NCI-H2196 (cell line): ENCODE data around the gene KLF2.

Experiments
- DNase-seq: peaks from one replicate; lab custom pipeline; 2025; ENCODE audit not compliant: unreplicated experiment; lab: John Stamatoyannopoulos, UW

Gene KLF2

GRCh38 chr19:16306728-16307402 lies 17.8 kb upstream of the KLF2 start:
- DNase-seq, result no peak

DNA sequence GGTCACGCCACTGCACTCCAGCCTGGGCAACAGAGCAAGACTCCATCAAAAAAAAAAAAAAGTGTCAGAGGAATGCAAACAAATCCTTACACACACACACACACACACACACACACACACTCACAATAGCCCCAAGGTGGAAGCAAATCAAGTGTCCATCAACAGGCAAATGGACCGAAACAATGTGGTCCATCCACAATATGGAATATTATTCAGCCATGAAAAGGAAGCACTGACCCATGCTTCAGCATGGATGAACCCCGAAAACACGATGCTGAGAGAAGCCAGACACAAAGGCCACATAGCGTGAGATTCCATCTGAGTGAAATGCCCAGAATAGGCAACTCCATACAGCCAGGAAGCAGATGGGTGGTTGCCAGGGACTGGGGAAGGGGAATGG lies 16.5 kb upstream of the KLF2 start:
- no peak for DNase-seq

DNA sequence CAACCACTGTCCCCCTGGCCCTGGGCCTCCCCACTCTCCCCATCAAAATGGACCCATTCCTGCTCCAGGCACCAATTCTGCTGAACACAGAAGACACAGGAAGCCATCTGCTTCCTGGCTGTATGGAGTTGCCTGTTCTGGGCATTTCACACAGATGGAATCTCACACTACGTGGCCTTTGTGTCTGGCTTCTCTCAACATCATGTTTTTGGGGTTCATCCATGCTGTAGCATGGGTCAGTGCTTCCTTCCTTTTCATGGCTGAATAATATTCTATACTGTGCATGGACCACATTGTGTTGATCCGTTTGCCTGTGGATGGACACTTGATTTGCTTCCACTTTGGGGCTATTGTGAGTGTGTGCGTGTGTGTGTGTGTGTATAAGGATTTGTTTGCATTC lies 15.0 kb upstream of the KLF2 start:
- no peak for DNase-seq

- DNase-seq, result no peak
Measured at GRCh38 chr19:16315825-16316505, 8.7 kb upstream of the KLF2 start.

GRCh38 chr19:16316506-16316882 lies 8.1 kb upstream of the KLF2 start:
- DNase-seq, result no peak

DNA sequence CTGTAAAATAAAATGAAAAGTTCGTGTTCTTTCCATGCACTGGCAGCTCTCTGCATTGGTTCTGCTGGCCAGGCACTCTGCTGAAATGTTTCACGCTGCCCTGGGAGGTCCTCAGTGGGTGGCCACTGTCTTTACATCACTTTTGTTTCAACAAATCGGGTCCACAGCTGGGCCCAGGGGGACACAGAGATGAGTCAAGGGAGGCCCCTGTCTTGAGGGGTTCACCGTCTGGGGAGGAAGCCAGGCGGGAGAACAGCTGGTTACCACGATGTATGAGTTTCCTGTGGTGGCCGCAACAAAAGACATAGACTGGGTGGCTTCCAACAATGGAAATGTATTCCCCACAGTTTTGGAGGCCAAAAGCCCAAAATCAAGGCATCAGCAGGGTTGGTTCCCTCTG lies 5.1 kb upstream of the KLF2 start:
- DNase-seq, result no peak

GRCh38 chr19:16320987-16321386 lies 3.6 kb upstream of the KLF2 start:
- DNase-seq, result no peak

- peak; percentile 12 for DNase-seq
Measured at GRCh38 chr19:16325161-16325527, 518 bp downstream of the KLF2 start.

DNA sequence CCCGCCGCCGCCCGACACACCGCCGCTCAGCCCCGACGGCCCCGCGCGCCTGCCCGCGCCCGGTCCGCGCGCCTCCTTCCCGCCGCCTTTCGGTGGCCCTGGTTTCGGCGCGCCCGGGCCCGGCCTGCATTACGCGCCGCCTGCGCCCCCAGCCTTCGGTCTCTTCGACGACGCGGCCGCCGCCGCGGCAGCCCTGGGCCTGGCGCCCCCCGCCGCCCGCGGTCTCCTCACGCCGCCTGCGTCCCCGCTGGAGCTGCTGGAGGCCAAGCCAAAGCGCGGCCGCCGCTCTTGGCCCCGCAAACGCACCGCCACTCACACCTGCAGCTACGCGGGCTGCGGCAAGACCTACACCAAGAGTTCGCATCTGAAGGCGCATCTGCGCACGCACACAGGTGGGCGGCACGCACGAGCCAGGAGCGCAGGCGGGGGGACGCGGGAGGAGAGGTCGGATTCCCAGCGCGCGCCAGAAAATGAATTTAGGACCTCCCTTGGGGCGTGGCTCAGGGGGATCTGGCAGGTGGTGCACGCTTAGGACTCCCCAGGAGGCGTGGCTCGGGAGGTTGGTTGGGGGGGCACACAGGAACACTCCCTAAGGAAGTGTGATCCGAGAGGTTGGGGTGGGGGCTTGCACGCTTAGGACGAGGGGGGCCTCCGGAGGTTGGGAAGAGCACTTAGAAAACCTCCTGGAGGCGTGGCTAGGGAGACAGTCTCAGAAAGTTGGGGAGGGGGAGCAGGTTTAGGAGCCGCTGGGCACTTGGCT lies 1.2 kb downstream of the KLF2 start:
- no peak for DNase-seq

DNA sequence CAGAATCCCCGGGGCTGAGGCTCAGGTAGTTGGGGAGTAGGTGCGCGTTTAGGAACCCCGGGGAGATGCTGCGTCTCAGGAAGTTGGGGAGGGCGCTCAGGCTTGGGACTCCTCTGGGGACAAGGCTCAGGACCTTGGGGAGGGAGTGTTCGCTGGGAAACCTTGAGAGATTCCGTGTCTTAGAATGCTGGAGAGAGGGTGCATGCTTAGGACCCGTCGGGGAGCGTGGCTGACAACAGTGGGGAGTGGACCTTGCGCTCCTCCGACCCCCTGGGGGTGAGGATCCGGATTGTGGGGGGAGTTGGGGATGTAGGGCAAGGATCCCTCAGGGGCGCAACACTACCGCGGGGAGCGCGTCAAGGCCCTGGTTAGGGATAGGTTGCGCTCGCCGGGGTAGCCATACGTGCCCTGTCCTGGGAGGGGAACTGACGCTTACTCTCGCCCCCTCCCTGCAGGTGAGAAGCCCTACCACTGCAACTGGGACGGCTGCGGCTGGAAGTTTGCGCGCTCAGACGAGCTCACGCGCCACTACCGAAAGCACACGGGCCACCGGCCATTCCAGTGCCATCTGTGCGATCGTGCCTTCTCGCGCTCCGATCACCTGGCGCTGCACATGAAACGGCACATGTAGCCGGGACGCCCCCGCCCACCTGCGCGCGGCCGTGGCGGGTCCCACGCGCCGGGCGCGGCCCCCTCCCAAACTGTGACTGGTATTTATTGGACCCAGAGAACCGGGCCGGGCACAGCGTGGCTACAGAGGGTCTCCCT lies 2.0 kb downstream of the KLF2 start:
- no peak for DNase-seq

DNA sequence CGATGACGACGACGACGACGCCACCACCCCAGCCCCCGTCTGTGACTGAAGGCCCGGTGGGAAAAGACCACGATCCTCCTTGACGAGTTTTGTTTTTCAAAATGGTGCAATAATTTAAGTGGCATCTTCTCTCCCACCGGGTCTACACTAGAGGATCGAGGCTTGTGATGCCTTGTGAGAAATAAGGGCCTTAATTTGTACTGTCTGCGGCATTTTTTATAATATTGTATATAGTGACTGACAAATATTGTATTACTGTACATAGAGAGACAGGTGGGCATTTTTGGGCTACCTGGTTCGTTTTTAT lies 2.5 kb downstream of the KLF2 start:
- DNase-seq, result no peak

DNA sequence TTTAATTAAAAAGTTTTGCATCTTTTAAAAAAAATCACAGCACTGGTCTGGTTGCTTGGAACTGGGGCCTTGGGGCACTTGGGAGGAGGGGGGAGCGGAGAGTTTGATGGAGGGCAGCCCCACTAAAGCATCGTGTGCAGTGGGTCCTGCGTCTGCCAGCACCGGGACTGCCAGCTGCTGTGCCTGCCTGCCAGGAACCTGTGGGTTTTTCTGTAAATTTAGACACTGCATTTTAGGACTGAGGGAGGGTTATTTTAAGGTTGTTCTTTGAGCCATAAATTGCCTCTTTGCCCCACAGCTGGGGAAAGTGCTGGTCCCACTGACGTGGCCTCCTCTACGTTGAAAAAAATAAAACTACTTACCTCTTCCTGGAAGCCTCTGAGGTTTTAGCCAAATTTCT lies 2.9 kb downstream of the KLF2 start:
- DNase-seq, result no peak

DNA sequence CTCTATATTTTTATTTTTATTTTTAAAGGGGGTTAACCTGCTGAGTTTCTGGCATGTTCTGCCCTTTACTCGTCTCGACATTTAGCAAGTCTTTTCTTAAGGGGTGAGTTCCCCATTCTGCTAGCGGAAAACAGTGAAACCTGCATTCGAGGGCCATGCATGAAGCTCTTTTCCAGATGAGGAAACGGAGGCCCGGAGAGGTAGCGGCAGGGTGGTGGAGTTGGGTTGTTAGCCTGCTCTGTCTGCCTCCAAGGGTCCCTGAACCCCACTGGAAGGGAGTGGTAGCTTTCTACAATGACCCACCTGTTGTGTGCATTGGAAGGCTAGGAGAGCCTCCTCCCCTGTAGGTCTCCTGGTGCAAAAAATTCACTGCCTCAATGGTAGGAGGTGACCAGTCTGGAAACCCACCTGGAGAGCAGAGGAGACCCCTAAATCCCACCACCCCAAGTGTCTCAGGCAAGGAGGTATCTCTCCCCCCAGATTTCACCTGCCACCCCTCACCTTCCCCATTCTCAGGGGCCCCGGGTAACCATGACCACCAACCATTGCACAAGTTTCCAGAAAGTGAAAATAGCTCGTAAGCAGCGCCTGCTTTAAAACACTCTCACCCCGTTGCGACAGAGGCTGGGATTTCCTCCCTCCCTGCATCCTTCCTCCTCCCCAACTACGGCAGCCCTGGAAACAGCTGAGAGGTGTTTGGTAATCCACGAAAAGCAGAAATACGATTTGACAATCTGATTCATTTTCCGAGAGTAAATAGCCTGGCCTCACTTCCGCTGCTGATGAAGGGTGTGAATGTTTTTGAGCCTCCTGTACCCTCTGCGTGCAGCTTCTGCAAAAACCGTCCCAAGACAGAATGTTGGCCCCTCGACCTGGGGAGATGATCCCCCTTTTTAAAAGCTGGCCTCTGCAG lies 3.5 kb downstream of the KLF2 start:
- no peak for DNase-seq

GRCh38 chr19:16328824-16329482 lies 4.3 kb downstream of the KLF2 start:
- DNase-seq, result no peak

GRCh38 chr19:16330368-16330801 lies 5.8 kb downstream of the KLF2 start:
- DNase-seq, result peak; percentile 21

DNA sequence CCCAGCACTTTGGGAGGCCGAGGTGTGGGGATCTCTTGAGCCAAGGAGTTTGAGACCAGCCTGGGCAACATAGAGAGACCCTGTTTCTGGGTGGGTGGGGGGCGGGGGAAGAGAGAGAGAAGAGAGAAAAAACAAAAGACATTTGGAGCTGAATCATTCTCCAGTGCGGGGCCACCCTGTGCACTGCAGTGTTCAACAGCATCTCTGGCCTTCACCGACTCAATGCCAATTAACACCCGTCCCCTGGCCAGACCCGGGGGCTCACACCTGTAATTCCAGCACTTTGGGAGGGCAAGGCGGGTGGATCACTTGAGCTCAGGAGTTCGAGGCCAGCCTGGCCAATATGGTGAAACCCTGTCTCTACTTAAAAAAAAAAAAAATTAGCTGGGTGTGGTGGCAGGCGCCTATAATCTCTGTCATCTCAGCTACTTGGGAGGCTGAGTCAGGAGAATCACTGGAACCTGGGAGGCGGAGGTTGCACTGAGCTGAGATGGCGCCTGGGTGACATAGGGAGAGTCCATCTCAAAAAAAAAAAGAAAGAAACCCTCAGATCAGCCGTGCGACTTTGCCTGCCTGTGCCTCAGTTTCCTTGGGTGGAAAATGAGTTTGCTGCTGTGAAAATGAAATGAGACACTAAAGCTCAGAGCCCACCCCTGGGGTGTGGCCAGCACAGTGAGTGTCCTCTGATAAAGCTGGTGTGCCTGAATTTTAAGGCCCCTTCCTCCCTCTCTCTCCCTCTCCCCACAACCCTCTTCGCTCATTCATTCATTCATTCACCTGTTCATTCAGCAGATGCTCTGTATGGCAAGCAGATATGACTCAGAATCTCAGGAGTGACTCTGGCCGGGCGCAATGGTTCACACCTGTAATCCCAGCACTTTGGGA lies 6.4 kb downstream of the KLF2 start:
- DNase-seq, result no peak

DNA sequence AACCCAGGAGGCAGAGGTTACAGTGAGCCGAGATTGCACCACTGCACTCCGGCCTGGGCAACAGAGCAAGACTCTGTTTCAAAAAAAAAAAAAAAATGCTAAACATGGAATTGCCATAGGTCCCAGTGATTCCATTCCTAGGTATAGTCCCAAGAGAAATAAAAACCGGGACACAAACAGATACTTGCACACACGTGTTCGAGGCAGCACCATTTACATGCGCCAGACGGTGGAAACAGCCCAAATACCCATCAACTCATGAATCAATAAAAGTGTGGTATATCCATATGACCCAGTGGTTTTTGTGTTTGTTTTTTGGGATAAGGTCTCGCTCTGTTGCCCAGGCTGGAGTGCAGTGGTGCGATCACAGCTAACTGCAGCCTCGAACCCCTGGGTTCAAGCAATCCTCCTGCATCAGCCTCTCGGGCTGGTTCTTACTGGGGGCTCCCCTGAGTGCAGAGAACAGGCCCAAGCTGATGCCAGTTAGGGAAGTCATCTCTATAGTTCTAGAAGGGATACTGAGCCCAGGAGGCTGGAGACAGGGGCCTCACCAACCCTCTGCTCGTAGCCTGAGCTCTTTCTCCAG lies 8.5 kb downstream of the KLF2 start:
- DNase-seq, result no peak

DNA sequence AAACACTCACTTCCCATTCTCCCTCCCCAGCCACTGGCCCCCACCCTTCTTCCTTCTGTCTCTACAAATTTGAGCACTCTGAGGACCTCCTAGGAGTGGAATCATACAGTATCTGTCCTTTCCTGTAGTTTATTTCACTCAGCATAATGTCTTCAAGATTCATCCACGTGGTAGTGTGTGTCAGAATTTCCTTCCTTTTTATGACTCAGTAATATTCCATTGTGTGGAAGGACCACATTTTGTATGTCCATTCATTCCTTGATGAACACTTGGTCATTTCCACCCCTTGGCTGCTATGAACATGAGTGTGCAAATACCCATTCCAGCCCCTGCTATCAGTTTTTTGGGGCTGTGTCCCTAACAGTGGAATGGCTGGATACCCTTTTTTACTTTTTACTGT lies 9.8 kb downstream of the KLF2 start:
- no peak for DNase-seq

DNA sequence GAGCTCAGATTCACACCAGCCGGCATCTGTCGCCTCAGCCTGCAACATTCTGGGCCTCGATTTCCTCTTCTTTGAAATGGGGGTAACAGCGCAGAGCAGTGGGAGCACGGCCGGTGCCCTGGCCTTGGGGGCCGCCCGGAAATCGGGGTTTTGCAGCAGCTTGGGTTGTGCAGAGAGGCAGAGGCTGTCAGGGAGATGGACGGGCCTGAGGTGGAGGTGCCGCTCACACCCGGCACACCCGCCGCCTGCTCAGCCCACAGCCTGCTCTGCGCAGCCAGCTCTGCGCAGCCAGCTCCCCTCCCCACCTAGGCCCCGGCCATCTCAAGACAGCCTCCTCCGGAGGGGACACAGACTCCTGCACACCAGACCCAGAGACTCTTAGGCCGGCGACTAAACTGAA lies 10.6 kb downstream of the KLF2 start:
- no peak for DNase-seq
